Activated naive CD8-positive, alpha-beta T cell (primary cell): ENCODE data around the gene AGAP3.

Experiments used
- H3K27ac Mint-ChIP-seq: one replicate; pipeline ENCODE4 v1.8.0; 2021; ENCODE audit warnings: mixed read lengths
- H3K27me3 Mint-ChIP-seq: one replicate; pipeline ENCODE4 v1.8.0; 2021; ENCODE audit warnings: mixed read lengths
- H3K36me3 Mint-ChIP-seq: one replicate; pipeline ENCODE4 v1.8.0; 2021; ENCODE audit warnings: mixed read lengths
- H3K4me1 Mint-ChIP-seq: one replicate; pipeline ENCODE4 v1.8.0; 2021; ENCODE audit warnings: low read depth, mixed read lengths
- H3K4me3 Mint-ChIP-seq: one replicate; pipeline ENCODE4 v1.8.0; 2021; ENCODE audit warnings: mild to moderate bottlenecking, mixed read lengths
- H3K9me3 Mint-ChIP-seq: one replicate; pipeline ENCODE4 v1.8.0; 2021; ENCODE audit warnings: low read depth, mixed read lengths

The AGAP3 gene

GRCh38 chr7:151172273-151173141, 86.2 kb downstream of the AGAP3 start:
- peaks cover 12% of the 10 kb centered on the region for H3K4me1 Mint-ChIP-seq
- H3K27me3 Mint-ChIP-seq = peaks cover 37% of the 10 kb centered on the region
- H3K9me3 Mint-ChIP-seq = no peaks in the 10 kb centered on the region
- H3K27ac Mint-ChIP-seq = no peak overlapping the region
- no peak overlapping the region for H3K4me3 Mint-ChIP-seq
- H3K36me3 Mint-ChIP-seq = no peaks in the 10 kb centered on the region

- H3K9me3 Mint-ChIP-seq = no peaks in the 10 kb centered on the region
- peaks cover 34% of the 10 kb centered on the region for H3K27me3 Mint-ChIP-seq
- H3K4me3 Mint-ChIP-seq = no peak overlapping the region
- no peaks in the 10 kb centered on the region for H3K36me3 Mint-ChIP-seq
- peaks cover 8% of the 10 kb centered on the region for H3K4me1 Mint-ChIP-seq
- H3K27ac Mint-ChIP-seq = no peak overlapping the region
Observed at GRCh38 chr7:151173386-151174245, 87.3 kb downstream of the AGAP3 start.

- H3K36me3 Mint-ChIP-seq = no peaks in the 10 kb centered on the region
- H3K9me3 Mint-ChIP-seq = no peaks in the 10 kb centered on the region
- peaks cover 30% of the 10 kb centered on the region for H3K27me3 Mint-ChIP-seq
- no peak overlapping the region for H3K4me3 Mint-ChIP-seq
- peaks cover 7% of the 10 kb centered on the region for H3K4me1 Mint-ChIP-seq
- no peak overlapping the region for H3K27ac Mint-ChIP-seq
Observed at GRCh38 chr7:151174246-151175046, 88.2 kb downstream of the AGAP3 start.

GRCh38 chr7:151175047-151175792, 88.9 kb downstream of the AGAP3 start:
- no peaks in the 10 kb centered on the region for H3K36me3 Mint-ChIP-seq
- peaks cover 29% of the 10 kb centered on the region for H3K27me3 Mint-ChIP-seq
- no peaks in the 10 kb centered on the region for H3K9me3 Mint-ChIP-seq
- peaks cover 7% of the 10 kb centered on the region for H3K4me1 Mint-ChIP-seq
- H3K27ac Mint-ChIP-seq = no peak overlapping the region
- no peak overlapping the region for H3K4me3 Mint-ChIP-seq

GRCh38 chr7:151175793-151176311, 89.6 kb downstream of the AGAP3 start:
- H3K27me3 Mint-ChIP-seq = peaks cover 29% of the 10 kb centered on the region
- peaks cover 7% of the 10 kb centered on the region for H3K4me1 Mint-ChIP-seq
- H3K36me3 Mint-ChIP-seq = no peaks in the 10 kb centered on the region
- no peak overlapping the region for H3K27ac Mint-ChIP-seq
- H3K4me3 Mint-ChIP-seq = no peak overlapping the region
- no peaks in the 10 kb centered on the region for H3K9me3 Mint-ChIP-seq

DNA sequence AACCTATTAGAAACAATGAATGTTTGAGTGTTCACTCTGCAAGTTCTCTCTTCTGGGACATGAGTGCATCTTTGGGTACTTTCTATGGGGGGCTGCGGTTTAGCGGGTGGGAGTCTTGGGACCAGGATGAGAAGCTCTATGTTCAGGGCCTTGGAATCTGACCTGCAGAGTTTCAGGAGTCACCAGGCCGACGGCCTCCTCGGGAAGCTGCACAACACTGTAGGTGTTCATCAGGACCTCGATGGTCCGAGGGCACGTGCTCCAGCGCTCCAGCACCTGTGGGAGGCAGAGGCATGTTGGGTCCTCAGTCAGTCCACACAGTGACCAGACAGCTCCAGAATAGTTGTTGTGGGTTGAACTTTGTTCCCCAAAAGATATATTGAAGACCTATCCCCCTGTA, 90.1 kb downstream of the AGAP3 start:
- no peaks in the 10 kb centered on the region for H3K36me3 Mint-ChIP-seq
- peaks cover 7% of the 10 kb centered on the region for H3K4me1 Mint-ChIP-seq
- H3K4me3 Mint-ChIP-seq = no peak overlapping the region
- H3K27me3 Mint-ChIP-seq = peaks cover 25% of the 10 kb centered on the region
- no peak overlapping the region for H3K27ac Mint-ChIP-seq
- H3K9me3 Mint-ChIP-seq = no peaks in the 10 kb centered on the region

- Mint-ChIP-seq H3K27me3 (peaks cover 22% of the 10 kb centered on the region), H3K4me3 (no peak overlapping the region), H3K9me3 (no peaks in the 10 kb centered on the region), H3K4me1 (peaks cover 6% of the 10 kb centered on the region), H3K36me3 (no peaks in the 10 kb centered on the region), H3K27ac (no peak overlapping the region)
Observed at GRCh38 chr7:151177310-151177709, 91.0 kb downstream of the AGAP3 start.

GRCh38 chr7:151178236-151178635, 92.0 kb downstream of the AGAP3 start:
- H3K9me3 Mint-ChIP-seq = no peaks in the 10 kb centered on the region
- no peak overlapping the region for H3K27ac Mint-ChIP-seq
- no peaks in the 10 kb centered on the region for H3K36me3 Mint-ChIP-seq
- no peak overlapping the region for H3K4me3 Mint-ChIP-seq
- no peaks in the 10 kb centered on the region for H3K4me1 Mint-ChIP-seq
- H3K27me3 Mint-ChIP-seq = peaks cover 15% of the 10 kb centered on the region

- peak overlapping the region; percentile 66 for H3K27ac Mint-ChIP-seq
- H3K36me3 Mint-ChIP-seq = no peaks in the 10 kb centered on the region
- no peaks in the 10 kb centered on the region for H3K9me3 Mint-ChIP-seq
- H3K4me1 Mint-ChIP-seq = no peaks in the 10 kb centered on the region
- peaks cover 11% of the 10 kb centered on the region for H3K27me3 Mint-ChIP-seq
- H3K4me3 Mint-ChIP-seq = no peak overlapping the region
Observed at GRCh38 chr7:151178831-151179230, 92.6 kb downstream of the AGAP3 start.

DNA sequence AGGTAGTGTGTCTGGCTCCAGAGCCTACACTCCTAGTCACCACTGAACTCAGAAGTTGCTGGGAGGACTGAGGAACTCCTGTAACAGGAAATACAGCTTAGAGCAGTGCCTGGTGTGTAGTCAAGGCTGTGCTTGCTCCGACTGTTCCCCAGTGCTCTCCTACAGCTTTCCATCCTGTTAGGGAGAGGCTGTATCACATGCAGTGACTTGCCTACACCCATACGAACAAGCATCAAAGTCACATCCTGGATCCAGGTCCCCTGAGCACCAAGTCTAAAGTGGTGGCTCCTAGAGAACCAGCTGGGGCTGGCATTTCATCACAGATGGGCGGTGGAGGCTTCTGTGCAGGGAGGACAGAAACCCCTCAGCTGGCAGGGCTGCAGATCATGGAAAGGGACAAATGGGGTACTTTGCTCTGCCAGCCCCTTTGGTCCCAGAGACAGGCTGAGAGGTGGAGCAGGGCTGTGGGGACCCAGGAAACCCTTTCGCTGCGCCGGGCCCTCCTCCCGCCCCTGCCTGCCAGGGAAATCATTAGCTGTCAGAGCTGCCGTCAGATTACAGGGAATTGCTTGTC, 93.1 kb downstream of the AGAP3 start:
- Mint-ChIP-seq H3K4me3 (no peak overlapping the region), H3K9me3 (no peaks in the 10 kb centered on the region), H3K36me3 (no peaks in the 10 kb centered on the region), H3K27ac (no peak overlapping the region), H3K27me3 (peaks cover 11% of the 10 kb centered on the region), H3K4me1 (no peaks in the 10 kb centered on the region)

- no peak overlapping the region for H3K4me3 Mint-ChIP-seq
- H3K4me1 Mint-ChIP-seq = no peaks in the 10 kb centered on the region
- no peaks in the 10 kb centered on the region for H3K9me3 Mint-ChIP-seq
- H3K27ac Mint-ChIP-seq = no peak overlapping the region
- H3K27me3 Mint-ChIP-seq = peaks cover 11% of the 10 kb centered on the region
- no peaks in the 10 kb centered on the region for H3K36me3 Mint-ChIP-seq
Observed at GRCh38 chr7:151179946-151180345, 93.7 kb downstream of the AGAP3 start.

- no peak overlapping the region for H3K4me3 Mint-ChIP-seq
- H3K27ac Mint-ChIP-seq = no peak overlapping the region
- no peaks in the 10 kb centered on the region for H3K36me3 Mint-ChIP-seq
- H3K27me3 Mint-ChIP-seq = peaks cover 8% of the 10 kb centered on the region
- no peaks in the 10 kb centered on the region for H3K9me3 Mint-ChIP-seq
- H3K4me1 Mint-ChIP-seq = no peaks in the 10 kb centered on the region
Observed at GRCh38 chr7:151181011-151181431, 94.7 kb downstream of the AGAP3 start.

DNA sequence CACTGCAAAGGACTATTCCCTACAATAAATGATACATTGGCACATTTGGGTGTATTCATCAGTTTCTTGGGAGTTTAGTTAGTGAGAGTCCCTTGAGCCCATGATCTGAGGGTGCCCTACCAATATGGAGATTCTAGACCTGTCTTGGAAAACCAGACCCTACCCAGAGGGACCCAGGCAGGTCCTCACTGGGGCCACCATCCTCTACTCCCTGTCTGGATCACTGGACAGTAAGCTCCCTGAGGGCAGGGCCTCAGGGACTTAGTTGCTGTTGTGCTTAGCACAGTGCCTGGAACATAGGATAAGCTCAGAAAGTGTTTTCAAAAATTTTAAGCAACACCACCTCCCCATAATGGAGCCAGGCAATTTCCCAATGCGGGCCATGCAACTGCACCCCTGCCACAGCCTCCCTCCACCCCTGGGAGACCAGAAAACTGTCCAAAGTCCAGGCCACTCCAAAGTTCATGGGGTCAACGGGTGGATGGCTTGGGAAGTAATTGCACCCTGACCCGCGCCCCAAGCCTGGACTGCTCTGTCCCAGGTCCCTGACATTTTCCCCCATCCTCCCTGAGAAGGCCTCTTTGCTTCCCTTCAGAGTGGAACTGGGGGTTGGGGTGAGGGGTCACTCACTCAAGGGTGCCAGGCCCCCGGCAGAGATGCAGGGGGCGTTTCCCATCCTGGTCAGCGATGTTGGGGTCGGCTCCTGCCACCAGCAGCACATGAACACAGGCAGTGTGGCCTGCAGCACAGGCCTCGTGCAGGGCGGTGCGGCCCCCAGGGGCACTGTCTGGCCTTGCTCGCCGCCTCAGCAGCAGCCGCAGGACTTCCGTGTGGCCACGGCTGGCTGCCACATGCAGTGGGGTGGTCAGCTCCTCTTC, 99.7 kb downstream of the AGAP3 start:
- no peak overlapping the region for H3K4me3 Mint-ChIP-seq
- H3K36me3 Mint-ChIP-seq = no peaks in the 10 kb centered on the region
- H3K27ac Mint-ChIP-seq = no peak overlapping the region
- H3K27me3 Mint-ChIP-seq = no peaks in the 10 kb centered on the region
- H3K9me3 Mint-ChIP-seq = no peaks in the 10 kb centered on the region
- H3K4me1 Mint-ChIP-seq = no peaks in the 10 kb centered on the region
